ENCODE results near the gene PCSK5.

- no peak for TF ChIP-seq CTCF (conservative IDR thresholded peaks at IDR 0.05; ENCODE audit: low read depth, low read length)
- no peak for TF ChIP-seq EZH2 (IDR thresholded peaks at IDR 0.05; ENCODE audit: borderline replicate concordance, low read depth, low read length, poor library complexity, severe bottlenecking)
Observed at GRCh38 chr9:76090909-76091308, 200.4 kb downstream of the PCSK5 start.

Measured in A673 (cell line).